A673 (cell line): Measurements from ENCODE around the gene R3HDM4.

Experiments
- CTCF ChIP-seq: fragments of 300-800, 200-600 bp; sonication (generic); conservative IDR thresholded peaks from 2 replicates; pipeline ENCODE4 v1.5.1; 2017; ENCODE audit warnings: low read depth, mild to moderate bottlenecking, antibody characterized with exemption, low read length, moderate library complexity, mixed read lengths
- EZH2 ChIP-seq: fragments of 200-600 bp; sonication (generic); IDR thresholded peaks from 2 replicates; pipeline ENCODE4 v1.6.1; 2017; ENCODE audit warnings: borderline replicate concordance, low read depth, mild to moderate bottlenecking, mixed read lengths, antibody characterized with exemption, low read length; ENCODE audit not compliant: poor library complexity, severe bottlenecking

- TF ChIP-seq CTCF (no peak), EZH2 (no peak)
Observed at GRCh38 chr19:952049-952679, 39.1 kb upstream of the R3HDM4 start.
